ENCODE data around the gene C16orf87.
"Not testable (repeated sequence)": the region's sequence is repeated elsewhere in the genome, so short reads cannot be mapped to it uniquely, and the experiment has no call there.

Gene C16orf87, protein sequence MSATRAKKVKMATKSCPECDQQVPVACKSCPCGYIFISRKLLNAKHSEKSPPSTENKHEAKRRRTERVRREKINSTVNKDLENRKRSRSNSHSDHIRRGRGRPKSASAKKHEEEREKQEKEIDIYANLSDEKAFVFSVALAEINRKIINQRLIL

DNA sequence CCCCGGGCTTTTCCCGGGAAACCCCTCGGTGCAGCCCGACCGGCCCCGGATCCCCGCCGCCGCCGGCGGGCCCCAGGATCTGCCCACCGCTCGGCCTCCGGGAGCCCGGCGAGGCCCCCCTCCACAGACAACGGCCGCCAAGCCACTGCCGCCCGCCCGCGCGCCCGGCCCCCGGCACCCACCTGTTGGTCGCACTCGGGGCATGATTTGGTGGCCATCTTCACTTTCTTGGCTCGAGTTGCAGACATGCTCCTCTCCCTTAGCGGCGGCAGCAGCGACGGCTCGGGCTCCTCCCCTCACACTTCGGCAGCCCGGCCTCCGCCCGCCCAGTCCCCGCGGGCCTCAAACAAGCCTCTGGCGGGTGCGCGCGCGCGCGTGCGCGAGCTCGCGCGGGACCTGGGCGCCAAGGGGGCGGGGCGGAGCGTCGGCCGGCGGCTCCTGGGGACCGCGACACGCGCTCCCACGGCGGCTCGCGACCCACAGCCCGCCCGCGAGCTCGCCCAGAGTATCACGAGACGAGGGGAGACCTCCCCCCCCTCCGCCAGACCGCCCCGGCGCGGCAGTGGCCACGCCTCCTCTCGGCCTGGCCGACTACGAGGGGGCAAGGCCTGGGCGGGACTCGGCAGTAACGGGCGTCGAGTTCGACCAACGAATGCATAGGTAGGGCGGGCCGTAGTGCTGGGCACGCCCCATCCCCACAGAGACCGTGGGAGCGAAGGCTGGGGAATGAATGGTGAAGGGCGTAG, at the start of gene C16orf87:
C16orf87 (minus strand) TSS at position 279 of the 746 bp plus-strand sequence; CDS start at position 248, 31 bp downstream.
- peak; percentile 39 for FAIRE-seq

DNA sequence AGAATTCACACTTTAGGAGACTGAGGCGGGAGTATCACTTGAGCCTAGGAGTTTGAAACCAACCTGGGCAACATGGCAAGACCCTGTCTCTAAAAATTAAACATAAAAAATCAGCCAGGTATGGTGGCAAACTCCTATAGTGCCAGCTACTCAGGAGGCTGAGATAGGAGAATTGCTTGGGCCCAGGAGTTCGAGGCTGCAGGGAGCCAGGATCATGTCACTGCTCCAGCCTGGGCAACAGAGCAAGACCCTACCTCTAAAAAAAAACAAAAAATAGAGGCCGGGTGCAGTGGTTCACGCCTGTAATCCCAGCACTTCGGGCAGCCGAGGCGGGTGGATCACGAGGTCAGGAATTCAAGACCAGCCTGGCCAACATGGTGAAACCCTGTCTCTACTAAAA, 44.3 kb upstream of the C16orf87 start:
- no peak for FAIRE-seq

DNA sequence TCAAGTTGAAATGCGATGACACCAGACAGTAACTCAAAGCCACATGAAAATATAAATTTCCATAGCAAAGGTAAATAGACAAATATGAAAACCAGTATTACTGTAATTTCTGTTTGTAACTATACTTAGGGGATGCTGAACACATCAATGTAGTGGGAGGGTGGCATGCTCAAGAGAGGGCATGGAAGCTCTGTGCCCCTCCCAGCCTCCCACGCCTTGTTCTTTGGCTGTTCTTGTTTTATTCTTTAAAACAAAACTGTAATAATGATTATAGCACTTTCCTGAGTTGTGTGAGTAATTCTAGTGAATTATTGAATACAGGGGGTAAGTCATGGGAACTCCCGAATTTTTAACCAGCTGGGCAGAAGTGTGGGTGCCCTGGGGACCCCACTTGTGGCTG, 42.2 kb upstream of the C16orf87 start:
- FAIRE-seq: no peak

DNA sequence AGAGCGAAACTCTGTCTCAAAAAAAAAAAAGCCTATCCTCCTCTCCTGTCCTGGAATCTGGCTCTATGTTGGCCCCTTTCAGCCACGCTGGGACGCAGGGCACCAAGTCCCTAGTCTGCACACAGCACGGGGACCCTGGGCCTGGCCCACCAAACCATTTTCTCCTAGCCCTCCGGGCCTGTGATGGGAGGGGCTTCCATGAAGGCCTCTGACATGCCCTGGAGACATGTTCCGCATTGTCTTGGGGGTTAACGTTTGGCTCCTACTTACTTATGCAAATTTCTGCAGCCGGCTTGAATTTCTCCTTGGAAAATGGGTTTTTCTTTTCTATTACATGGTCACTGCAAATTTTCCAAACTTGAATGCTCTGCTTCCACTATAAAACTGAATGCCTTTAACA, 40.6 kb upstream of the C16orf87 start:
- no peak for FAIRE-seq

DNA sequence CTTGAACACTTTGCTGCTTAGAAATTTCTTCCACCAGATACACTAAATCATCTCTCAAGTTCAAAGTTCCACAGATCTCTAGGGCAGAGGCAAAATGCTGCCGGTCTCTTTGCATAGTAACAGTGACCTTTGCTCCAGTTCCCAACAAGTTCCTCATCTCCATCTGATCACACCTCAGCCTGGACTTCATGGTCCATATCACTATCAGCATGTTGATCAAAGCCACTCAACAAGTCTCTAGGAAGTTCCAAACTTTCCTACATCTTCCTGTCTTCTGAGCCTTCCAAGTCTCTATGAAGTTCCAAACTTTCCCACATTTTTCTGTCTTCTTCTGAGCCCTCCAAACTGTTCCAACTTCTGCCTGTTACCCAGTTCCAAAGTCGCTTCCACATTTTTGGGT, 37.9 kb upstream of the C16orf87 start:
- not testable (repeated sequence) for FAIRE-seq

DNA sequence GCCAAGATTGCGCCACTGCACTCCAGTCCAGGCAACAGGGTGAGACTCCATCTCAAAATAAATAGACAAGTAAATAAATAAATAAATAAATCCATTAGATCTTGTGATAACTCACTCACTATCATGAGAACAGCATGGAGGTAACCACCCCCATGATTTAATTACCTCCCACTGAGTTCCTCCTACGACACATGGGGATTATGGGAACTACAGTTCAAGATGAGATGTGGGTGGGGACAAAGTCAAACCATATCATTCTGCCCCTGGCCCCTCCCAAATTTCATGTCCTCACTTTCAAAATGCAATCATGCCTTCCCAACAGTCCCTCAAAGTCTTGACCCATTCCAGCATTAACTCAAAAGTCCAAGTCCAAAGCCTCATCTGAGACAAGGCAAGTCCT, 36.5 kb upstream of the C16orf87 start:
- not testable (repeated sequence) for FAIRE-seq

DNA sequence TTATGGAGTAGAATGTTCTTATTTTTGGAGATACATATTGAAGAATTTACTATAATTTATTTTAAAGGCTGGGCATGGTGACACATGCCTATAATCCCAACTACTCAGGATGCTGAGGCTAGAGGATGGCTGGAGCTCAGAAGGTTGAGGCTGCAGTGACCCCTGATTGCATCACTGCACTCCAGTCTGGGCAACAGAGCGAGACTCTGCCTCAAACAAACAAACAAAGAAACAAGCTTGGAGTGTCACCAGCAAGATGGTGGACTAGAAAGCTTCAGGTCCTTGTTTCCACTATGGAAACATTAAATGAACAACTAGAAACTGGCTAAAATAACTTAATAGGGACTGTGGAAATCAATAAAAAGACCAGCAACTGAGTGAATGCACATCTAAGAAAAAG, 35.3 kb upstream of the C16orf87 start:
- FAIRE-seq: no peak

DNA sequence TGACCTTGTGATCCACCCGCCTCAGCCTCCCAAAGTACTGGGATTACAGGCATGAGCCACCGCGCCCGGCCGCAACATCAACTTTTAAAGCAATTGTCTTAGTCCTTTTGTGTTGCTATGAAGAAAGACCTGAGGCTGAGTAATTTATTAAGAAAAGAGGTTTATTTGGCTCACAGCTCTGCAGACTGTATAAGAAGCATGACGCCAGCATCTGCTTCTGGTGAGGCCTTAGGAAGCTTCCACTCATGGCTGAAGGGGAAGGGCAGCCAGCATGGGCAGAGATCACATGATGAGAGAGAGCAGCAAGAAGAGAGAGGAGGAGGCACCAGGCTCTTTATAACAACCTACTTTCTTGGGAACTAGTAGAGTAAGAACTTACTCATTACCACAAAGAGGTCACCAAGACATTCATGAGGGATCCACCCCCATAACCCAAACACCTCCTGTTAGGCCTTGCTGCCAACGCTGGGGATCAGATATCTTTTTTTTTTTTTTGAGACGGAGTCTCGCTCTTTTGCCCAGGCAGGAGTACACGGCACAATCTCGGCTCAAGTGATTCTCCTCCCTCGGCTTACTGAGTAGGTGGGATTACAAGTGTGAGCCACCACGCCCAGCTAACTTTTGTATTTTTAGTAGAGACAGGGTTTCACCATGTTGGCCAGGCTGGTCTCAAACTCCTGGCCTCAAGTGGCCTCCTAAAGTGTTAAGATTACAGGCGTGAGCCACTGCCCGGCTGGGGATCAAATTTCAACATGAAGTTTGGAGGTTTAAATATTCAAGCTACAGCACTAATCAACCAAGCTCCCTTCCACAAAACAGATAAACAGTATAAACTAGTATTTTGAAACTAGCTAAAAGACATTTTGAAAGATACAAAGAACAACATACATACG, 31.8 kb upstream of the C16orf87 start:
- no peak for FAIRE-seq

DNA sequence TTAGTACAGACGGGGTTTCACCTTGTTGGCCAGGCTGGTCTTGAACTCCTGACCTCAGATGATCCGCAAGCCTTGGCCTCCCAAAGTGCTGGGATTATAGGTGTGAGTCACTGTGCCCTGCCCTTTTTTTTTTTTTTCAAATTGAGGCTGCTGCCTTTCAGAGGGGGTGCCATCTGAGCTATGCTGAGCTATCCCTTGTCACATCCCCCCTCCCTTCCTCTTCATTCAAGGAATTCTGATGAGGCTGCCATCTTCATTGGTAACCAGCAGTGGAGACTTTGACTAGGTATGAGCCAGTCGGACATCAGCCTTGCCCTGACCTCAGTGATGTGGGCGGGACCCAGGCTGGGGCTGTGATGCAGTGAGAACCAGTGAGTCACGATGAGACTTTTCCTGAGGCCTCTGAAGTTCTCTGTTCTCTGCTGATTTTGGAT, 28.8 kb upstream of the C16orf87 start:
- no peak for FAIRE-seq

DNA sequence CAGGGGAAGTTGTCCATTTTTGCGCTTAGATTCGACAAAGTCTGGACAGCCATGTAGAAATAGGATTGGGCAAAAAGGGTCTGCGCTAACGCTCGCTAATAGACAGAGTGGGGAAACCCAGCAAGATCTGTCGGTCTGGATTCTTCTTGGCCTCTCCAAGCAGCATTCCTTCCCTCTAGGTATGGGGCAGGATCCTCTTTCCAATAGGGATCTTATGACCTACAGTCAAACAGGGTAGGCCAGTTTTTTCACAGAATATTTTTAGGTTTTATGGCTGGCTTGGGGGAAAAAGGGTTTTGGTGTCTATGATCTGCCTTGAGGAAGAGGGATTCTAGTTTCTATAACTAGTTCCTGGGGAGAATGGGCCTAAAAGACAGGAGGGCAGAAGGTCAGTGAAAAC, 27.2 kb upstream of the C16orf87 start:
- FAIRE-seq: no peak

DNA sequence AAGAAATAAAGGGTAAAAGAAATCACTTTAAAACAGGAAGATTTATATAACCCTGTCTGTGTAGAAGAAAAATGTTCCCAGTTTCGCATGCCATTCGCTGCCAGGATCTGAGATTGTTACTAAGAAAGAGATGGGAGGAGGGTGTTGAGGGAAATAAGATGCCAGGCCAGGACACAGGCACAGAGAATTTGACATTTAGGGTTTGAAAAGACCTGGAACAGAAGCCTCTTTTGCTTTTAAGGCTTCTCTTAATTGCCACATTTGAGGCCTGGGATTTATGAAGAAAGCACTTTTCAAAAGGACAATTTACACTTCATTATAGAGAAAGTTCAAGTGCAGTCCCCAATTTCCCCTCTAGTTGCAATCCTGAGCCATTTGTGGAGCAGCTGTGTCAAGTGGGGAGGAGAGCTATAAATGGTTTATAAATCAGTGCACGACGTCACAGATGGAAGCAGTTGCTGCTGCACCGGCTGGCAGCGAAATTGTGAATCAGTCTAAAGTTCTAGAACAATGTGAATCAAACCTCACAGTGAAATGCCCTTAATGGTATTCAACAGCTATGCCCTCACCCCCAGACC, 26.5 kb upstream of the C16orf87 start:
- FAIRE-seq: no peak

DNA sequence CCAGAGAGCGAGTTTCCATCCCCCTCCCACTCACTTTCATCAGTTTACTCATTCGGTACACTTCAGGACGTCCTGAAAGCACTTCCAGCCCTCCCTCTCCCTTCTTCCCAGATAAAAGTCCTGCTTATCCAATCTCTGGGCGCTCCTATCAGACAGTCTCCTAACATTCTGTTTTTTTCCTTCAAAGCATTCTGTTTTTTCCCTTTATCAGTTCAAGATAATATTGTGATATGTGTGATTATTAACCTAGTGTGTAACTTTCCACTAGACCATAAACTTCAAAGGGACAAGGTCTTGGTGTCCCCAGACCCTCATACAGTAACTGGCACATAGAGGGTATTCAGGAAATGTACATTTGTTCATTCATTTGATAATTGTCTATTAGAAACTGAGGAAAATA, 24.4 kb upstream of the C16orf87 start:
- no peak for FAIRE-seq

DNA sequence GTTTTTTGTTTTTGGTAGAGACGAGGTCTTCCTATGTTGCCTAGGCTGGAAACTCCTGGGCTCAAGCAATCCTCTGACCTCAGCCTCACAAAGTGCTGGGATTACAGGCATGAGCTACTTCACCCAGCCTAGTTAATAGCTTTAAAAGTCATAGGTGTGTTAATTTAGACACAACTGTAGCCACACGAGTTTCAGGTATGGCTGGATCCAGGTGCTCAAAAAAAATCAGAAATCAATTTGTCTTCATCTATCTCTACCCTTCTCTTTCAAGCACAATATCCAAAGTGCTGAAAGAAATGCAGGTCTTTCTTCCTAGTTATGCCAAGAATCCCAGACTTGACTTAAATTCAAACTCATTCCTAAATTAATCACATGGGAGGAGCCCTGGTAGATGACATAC, 23.9 kb upstream of the C16orf87 start:
- FAIRE-seq: no peak

DNA sequence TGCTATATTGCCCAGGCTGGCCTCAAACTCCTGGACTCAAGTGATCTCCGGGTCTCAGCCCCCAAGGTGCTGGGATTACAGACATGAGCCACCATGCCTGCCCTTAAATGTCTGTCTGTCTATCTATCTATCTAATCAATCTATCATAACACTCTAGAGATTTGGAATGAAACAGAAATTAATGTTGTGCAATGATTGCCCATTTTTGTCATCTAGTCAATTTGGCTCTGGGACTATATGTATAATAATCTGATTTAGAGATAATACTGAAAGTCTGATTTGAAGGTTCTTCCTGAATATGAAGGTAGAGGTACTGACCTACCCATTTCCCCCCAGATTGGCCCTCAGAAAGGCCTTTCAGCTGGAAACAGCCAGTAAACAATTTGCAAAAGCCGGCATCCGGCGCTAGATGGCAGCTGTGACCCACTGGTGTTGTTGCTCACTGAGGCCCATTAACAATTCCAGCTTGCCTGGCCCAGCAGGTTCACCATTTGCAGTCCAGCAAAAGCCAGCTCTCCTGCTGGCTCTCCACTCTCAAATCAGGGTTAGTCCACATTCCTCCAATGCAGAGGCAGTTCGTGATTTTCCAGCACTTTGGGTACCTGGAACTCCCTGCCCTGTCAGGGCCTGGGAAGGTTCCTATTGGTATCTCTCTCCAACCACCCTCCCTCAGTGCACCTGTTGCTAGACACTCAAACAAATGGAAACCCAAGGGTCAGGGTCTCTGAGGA, 22.9 kb upstream of the C16orf87 start:
- peak; percentile 36 for FAIRE-seq

DNA sequence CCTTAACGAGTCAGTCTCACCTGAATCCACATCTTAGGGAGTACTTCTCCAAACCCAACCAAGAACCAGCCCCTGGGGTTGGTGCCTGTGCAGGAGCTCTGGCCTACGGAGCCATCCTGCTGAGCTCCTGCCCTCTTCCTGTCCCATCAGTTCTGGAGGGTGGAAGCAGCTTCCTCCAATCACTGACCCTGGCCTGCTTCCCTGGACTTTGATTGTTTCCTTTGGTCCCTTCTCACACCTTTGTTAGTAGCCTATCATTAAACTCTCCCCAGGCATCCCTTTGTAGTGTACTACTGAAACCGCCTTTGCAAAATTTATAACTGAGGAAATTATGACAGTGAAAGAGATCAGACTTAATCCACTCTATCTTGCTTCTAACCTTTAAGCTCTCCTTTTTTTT, 21.1 kb upstream of the C16orf87 start:
- FAIRE-seq: no peak

DNA sequence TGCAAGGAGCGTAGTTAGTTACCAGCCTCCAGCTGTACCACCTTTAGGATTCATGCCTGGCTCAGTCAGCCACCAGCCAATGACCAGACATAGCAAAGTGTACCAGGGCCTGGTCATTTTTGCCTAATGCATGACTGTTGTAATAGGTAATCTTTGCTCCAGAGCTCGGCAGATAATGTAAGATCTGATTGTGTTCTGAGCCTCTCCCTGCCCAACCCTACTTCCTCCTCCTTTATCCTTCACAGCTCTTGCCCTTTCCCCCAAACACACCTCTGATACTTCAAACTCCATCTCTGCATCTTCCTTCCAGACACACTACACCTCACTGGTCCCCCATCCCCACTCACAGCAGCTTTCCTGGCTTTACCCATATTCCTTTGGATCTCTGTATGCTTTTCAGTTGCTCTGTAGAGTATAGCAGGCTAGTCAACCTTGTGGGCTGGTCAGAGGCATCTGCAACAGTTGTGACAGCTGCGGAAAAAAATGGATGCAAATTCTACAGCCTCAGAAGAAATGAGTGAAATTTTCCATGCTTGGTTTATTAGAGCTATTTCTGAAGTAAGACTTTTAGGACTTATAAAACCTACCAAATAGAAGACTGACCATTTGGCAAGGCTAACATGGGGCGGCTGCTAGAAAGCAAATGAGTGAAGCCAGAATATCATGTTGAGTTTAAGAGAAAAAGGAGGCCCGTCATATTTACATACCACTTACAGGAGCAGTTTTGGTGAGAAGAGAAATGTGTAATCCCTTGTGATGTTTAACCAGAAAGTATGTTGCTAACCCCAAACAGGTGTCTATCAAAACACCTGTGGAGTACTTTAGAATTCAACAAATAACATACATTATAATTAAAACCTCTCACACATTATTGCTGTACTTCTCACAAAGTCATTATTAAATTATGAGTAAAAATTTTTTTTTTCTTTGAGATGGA, 19.9 kb upstream of the C16orf87 start:
- no peak for FAIRE-seq

DNA sequence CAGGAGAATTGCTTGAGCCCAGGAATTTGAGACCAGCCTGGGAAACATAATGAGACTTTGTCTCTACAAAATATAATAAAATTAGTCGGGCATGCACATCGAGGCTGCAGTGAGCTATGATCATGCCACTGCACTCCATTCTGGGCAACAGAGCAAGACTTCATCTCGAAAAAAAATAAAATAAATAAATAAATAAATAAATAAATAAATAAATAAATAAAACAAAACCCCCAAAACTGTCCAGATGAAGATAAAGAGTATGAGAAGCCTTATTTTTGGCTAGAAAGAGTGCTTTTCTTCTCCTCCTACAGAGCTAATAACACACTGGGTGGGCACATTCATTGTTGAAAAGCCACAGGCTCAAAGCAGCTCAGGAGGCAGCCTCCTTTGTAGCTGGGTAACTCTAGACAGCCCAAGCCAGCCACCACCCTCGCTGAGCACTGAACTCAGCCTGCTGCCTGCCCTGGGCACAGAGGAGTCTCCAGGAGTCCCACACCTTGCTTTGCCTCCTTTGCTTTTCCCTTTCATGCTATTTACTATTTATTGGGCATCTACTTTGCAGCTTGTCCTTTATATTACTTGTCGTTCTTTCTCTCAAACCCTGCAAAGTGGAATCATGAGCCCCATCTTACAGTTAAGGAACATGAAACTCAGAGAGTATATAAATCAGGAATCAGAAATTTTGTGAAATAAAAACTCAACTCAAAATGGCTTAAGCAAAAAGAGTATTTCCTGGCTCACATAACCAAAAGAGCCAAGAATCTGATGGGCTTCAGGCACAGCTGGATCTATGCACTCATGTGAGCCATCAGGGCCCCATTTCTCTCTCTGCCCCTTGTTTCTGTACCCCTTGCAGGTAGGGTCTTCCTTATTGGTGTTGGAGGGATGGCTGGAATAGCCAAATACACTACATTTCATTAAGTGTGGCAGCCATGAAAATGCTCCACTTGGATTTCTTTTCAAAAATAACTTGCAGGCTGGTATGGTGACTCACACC, 18.1 kb upstream of the C16orf87 start:
- no peak for FAIRE-seq

DNA sequence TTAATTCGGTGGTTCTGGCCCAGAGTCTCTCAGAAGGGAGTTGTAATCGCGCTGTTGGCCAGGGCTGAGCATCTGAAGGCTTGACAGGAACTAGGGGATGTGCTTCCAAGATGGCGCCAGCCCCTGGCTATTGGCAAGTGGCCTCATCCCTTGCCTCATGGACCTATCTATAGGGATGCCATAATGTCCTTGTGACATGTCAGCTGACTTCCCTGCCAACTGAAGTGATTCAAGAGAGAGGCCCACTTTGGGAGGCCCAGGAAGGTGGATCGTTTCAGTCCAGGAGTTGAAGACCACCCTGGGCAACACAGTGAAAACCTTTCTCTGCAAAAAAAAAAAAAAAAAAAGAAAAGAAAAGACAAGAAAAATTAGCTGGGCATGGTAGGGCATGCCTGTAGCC, 15.0 kb upstream of the C16orf87 start:
- no peak for FAIRE-seq

DNA sequence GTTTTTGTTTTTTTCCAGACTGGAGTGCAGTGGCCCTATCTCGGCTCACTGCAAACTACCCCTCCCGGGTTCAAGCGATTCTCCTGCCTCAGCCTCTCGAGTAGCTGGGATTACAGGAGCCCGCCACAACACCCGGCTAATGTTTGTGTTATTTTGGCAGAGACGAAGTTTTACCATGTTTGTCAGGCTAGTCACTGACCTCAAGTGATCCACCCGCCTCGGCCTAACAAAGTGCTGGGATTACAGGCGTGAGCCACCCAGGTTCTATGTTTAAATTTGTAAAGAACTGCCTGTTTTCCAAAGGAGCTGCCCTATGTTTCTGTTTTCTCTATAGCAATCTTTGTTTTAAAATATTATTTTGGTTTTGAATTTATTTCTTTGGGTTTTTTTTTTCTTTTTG, 13.8 kb upstream of the C16orf87 start:
- no peak for FAIRE-seq

Data from TTC549 (cell line).